Stimulated activated CD4-positive, alpha-beta T cell treated with anti-CD3 and anti-CD28 coated beads, Interleukin-4, amount 100 ng/mL, for 4 hours (primary cell): ENCODE data around the gene CNTFR.

ENCODE experiments used
- DNase-seq, 2 experiments: peaks; one replicate each; pipeline ENCODE4 v3.0.0-alpha.2; 2020

The CNTFR gene

GRCh38 chr9:34590381-34591247, 1.1 kb upstream of the CNTFR start:
- no peak for DNase-seq

- DNase-seq: no peak
Measured at GRCh38 chr9:34588671-34589635, 571 bp downstream of the CNTFR start.

- DNase-seq: no peak
Measured at GRCh38 chr9:34587271-34587670, 2.3 kb downstream of the CNTFR start.

GRCh38 chr9:34585946-34586669, 3.4 kb downstream of the CNTFR start:
- no peak for DNase-seq

GRCh38 chr9:34584970-34585369, 4.6 kb downstream of the CNTFR start:
- no peak for DNase-seq

GRCh38 chr9:34582787-34583186, 6.7 kb downstream of the CNTFR start:
- no peak for DNase-seq

- DNase-seq: no peak
Measured at GRCh38 chr9:34581318-34581717, 8.2 kb downstream of the CNTFR start.

GRCh38 chr9:34580358-34580757, 9.2 kb downstream of the CNTFR start:
- DNase-seq: no peak

GRCh38 chr9:34579808-34580163, 9.7 kb downstream of the CNTFR start:
- no peak for DNase-seq

- no peak for DNase-seq
Measured at GRCh38 chr9:34579104-34579807, 10.3 kb downstream of the CNTFR start.

GRCh38 chr9:34578241-34579103, 11.1 kb downstream of the CNTFR start:
- DNase-seq: no peak

- no peak for DNase-seq
Measured at GRCh38 chr9:34577400-34578240, 11.9 kb downstream of the CNTFR start.

GRCh38 chr9:34576597-34577399, 12.7 kb downstream of the CNTFR start:
- no peak for DNase-seq

GRCh38 chr9:34575862-34576596, 13.5 kb downstream of the CNTFR start:
- no peak for DNase-seq

- no peak for DNase-seq
Measured at GRCh38 chr9:34575241-34575640, 14.3 kb downstream of the CNTFR start.

GRCh38 chr9:34574571-34574970, 15.0 kb downstream of the CNTFR start:
- no peak for DNase-seq

- no peak for DNase-seq
Measured at GRCh38 chr9:34573599-34574325, 15.8 kb downstream of the CNTFR start.

- DNase-seq: no peak
Measured at GRCh38 chr9:34572628-34573027, 16.9 kb downstream of the CNTFR start.
